Measurements from ENCODE around the gene JUND.

- TF ChIP-seq CTCF (IDR thresholded peaks at IDR 0.05) (peak in 2 of 4 experiments; percentile 21 to 30), POLR2A (IDR thresholded peaks at IDR 0.05) (peak in 1 of 2 donors; percentile 22), POLR2AphosphoS5 (IDR thresholded peaks at IDR 0.05) (peak; percentile 91)
These were observed 6.6 kb downstream of the JUND start for GRCh38 chr19:18274781-18275356.

All from gastroesophageal sphincter (tissue), 3 donors.